Measurements from ENCODE around the gene RHBDD2. TPM values are rescaled to one million over a fixed set of nuclear protein-coding genes. Genes with fewer than 3 reads are reported as not detected.

Gene RHBDD2
- total and polyA plus RNA-seq, 9 of the 15 experiments (the other 6 are each of a cell fraction or from before 2014, with no cell fraction given), result 3.3 to 36.7 (median 17.9) TPM

- H2AFZ ChIP-seq (ENCODE audit: low read depth, low read length), result peak overlapping the region; percentile 16; the same call in 1 of the 2 replicates
- no peaks in the 10 kb centered on the region for H3K27me3 ChIP-seq (ENCODE audit: control insufficient read depth in 2 of 2, insufficient read depth in 2 of 2, low read length in 2 of 2)
- H3K4me3 ChIP-seq, result no peak overlapping the region
- no peak overlapping the region for H3K4me2 ChIP-seq (ENCODE audit: insufficient read depth, low read length)
- no peak overlapping the region for H3K27ac ChIP-seq (ENCODE audit: extremely low read depth, low read depth, low read length)
- peak in 3 of 4 experiments; percentile 41 to 50 (median 42) for DNase-seq (ENCODE audit: extremely low read depth in 1 of 4, low spot score in 3 of 4)
- peak overlapping the region in 1 of 2 experiments; percentile 86; a peak in 2 of 4 replicates for H3K9ac ChIP-seq (ENCODE audit: insufficient read depth in 1 of 2, low read depth in 2 of 2, low read length in 2 of 2)
- peak; percentile 54 for ATAC-seq
- BruUV-seq (replicated peaks), result no TSS peak
- TF ChIP-seq, protein P1, sequence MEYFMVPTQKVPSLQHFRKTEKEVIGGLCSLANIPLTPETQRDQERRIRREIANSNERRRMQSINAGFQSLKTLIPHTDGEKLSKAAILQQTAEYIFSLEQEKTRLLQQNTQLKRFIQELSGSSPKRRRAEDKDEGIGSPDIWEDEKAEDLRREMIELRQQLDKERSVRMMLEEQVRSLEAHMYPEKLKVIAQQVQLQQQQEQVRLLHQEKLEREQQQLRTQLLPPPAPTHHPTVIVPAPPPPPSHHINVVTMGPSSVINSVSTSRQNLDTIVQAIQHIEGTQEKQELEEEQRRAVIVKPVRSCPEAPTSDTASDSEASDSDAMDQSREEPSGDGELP (CRISPR knock-in tag; IDR thresholded peaks at IDR 0.05; ENCODE audit: borderline replicate concordance), result peak; percentile 70; the same call in 1 of the 2 replicates
- TF ChIP-seq ZNF384 (IDR thresholded peaks at IDR 0.05; ENCODE audit: low read depth, low read length) (peak; percentile 42; the same call in 1 of the 2 replicates), CEBPG (CRISPR knock-in tag; IDR thresholded peaks at IDR 0.05) (no peak), CEBPG (tag; conservative IDR thresholded peaks at IDR 0.05 in 1 of 2, IDR thresholded peaks at IDR 0.05 in 1 of 2) (peak; percentile 32 to 66; a peak in 2 of 4 replicates), ELF4 (CRISPR knock-in tag; IDR thresholded peaks at IDR 0.05) (0 out of 2 replicates have a peak, but pooled peaks have one; percentile 51), HDAC8 (tag; IDR thresholded peaks at IDR 0.05) (no peak), SIN3B (IDR thresholded peaks at IDR 0.05; ENCODE audit: low read depth) (no peak), ZNF217 (CRISPR knock-in tag; IDR thresholded peaks at IDR 0.05) (no peak), BCL6 (CRISPR knock-in tag; IDR thresholded peaks at IDR 0.05) (no peak), CEBPB (tag; IDR thresholded peaks at IDR 0.05) (peak; percentile 92), HNRNPH1 (optimal IDR thresholded peaks at IDR 0.05; ENCODE audit: low read depth, low read length) (no peak), ZNF253 (CRISPR knock-in tag; conservative IDR thresholded peaks at IDR 0.05) (no peak)
- TF ChIP-seq, protein P2, sequence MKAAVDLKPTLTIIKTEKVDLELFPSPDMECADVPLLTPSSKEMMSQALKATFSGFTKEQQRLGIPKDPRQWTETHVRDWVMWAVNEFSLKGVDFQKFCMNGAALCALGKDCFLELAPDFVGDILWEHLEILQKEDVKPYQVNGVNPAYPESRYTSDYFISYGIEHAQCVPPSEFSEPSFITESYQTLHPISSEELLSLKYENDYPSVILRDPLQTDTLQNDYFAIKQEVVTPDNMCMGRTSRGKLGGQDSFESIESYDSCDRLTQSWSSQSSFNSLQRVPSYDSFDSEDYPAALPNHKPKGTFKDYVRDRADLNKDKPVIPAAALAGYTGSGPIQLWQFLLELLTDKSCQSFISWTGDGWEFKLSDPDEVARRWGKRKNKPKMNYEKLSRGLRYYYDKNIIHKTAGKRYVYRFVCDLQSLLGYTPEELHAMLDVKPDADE (conservative IDR thresholded peaks at IDR 0.05; ENCODE audit: control insufficient read depth, low read depth, low read length), result no peak
- no peaks in the 10 kb centered on the region for H3K79me2 ChIP-seq (ENCODE audit: control insufficient read depth, insufficient read depth, low read length)
- peak; percentile 78 for FAIRE-seq
- in situ Hi-C loops (cut with MboI), result no loop called here
- H3K9me3 ChIP-seq (replicated peaks; ENCODE audit: control insufficient read depth, insufficient read depth, low read depth, low read length), result no peaks in the 10 kb centered on the region
- no peaks in the 10 kb centered on the region; the same call in 1 of the 2 replicates for H4K20me1 ChIP-seq (replicated peaks; ENCODE audit: control insufficient read depth, insufficient read depth, low read length)
- intact Hi-C loops (cut with micrococcal nuclease), result no loop called here
- H3K36me3 ChIP-seq (ENCODE audit: control insufficient read depth, insufficient read depth, low read length), result peaks cover 10% of the 10 kb centered on the region; the same call in 2 of the 3 replicates
- H3K4me1 ChIP-seq (replicated peaks in 1 of 2; ENCODE audit: control insufficient read depth in 2 of 2, insufficient read depth in 2 of 2, low read length in 2 of 2), result peaks cover 4 to 34% of the 10 kb centered on the region in 2 experiments; a peak in 4 of 5 replicates
- H3K9me1 ChIP-seq (ENCODE audit: control insufficient read depth, insufficient read depth, low read length), result no peaks in the 10 kb centered on the region
- CTCF ChIA-PET (ENCODE audit: low intra/inter-chr PET ratio), result interaction anchor here (0.6 kb wide), 1 partner anchor 308 kb away, joined by 3 read pairs; no protein-coding TSS in a partner anchor
- POLR2A ChIA-PET, result interaction anchor here (0.6 kb wide), 2 partner anchors 81 to 1835 kb away, joined by 3 to 4 read pairs; no protein-coding TSS in a partner anchor
- 34% methylated on average over 15 of the region's 15 CpGs for WGBS (ENCODE audit: insufficient coverage, low coverage, missing lambda C conversion rate)
These were observed 13.9 kb downstream of the RHBDD2 start for GRCh38 chr7:75892634-75893272.

Measured in K562 (cell line).